Right atrium auricular region (tissue), 2 donors: ENCODE measurements around the gene SCARB1. TPM values are rescaled to one million over a fixed set of nuclear protein-coding genes. Genes with fewer than 3 reads are reported as not detected.
A peak's percentile ranks its signal among the peaks of the same experiment; 100 is the strongest.

ENCODE experiments used
- DNase-seq: peaks from one replicate; pipeline ENCODE4 v3.0.0-alpha.2; 2019; ENCODE audit warnings: low spot score
- H3K27ac ChIP-seq, 2 donors: fragments of 200-600 bp; sonication (generic); 1 replicate in 1 of 2; 2 replicates in 1 of 2; pipeline ENCODE4 v1.5.1; 2016 to 2019
- H3K27me3 ChIP-seq, 2 donors: fragments of 200-600 bp; sonication (generic); one replicate each; pipeline versions ENCODE4 v1.5.1 to v1.6.0; 2017 to 2019
- H3K36me3 ChIP-seq: fragments of 200-600 bp; sonication (generic); one replicate; pipeline ENCODE4 v1.5.1; 2016
- H3K4me1 ChIP-seq, 2 donors: fragments of 200-600 bp; sonication (generic); one replicate each; pipeline versions ENCODE4 v1.5.1 to v1.6.0; 2017 to 2019
- H3K4me3 ChIP-seq, 2 donors: fragments of 200-600 bp; sonication (generic); 1 replicate in 1 of 2; 2 replicates in 1 of 2; pipeline ENCODE4 v1.5.1; 2017 to 2019; ENCODE audit warnings: mild to moderate bottlenecking in 1 of 2, moderate library complexity in 1 of 2
- H3K9me3 ChIP-seq, 2 donors: fragments of 200-600 bp; sonication (generic); one replicate each; pipeline ENCODE4 v1.5.1; 2019
- total RNA-seq, 2 donors: library from RNA; depleted of rRNA; stranded (reverse); fragments of >200 nt; gene quantifications; one replicate each; pipeline ENCODE4 v1.1.0, GENCODE V29; 2016
- TF ChIP-seq, protein P1 (sequence below), 2 donors: fragments of 200-600 bp; sonication (generic); IDR thresholded peaks; one replicate each; pipeline ENCODE4 v1.5.1; 2019; ENCODE audit warnings: antibody characterized with exemption in 2 of 2

SCARB1 gene
- total RNA-seq, 2 donors from 2014 or later = 14.9 to 22.6 TPM

GRCh38 chr12:124739953-124740561, 123.6 kb downstream of the SCARB1 start:
- H3K9me3 ChIP-seq = no peaks in the 10 kb centered on the region

GRCh38 chr12:124738636-124739467, 124.8 kb downstream of the SCARB1 start:
- Histone ChIP-seq H3K4me1 (peaks cover 0 to 9% of the 10 kb centered on the region in 2 donors), H3K36me3 (no peaks in the 10 kb centered on the region), H3K27me3 (no peaks in the 10 kb centered on the region), H3K9me3 (no peaks in the 10 kb centered on the region), H3K4me3 (no peak overlapping the region), H3K27ac (no peak overlapping the region)
- no peak for DNase-seq
- TF ChIP-seq, protein P1, sequence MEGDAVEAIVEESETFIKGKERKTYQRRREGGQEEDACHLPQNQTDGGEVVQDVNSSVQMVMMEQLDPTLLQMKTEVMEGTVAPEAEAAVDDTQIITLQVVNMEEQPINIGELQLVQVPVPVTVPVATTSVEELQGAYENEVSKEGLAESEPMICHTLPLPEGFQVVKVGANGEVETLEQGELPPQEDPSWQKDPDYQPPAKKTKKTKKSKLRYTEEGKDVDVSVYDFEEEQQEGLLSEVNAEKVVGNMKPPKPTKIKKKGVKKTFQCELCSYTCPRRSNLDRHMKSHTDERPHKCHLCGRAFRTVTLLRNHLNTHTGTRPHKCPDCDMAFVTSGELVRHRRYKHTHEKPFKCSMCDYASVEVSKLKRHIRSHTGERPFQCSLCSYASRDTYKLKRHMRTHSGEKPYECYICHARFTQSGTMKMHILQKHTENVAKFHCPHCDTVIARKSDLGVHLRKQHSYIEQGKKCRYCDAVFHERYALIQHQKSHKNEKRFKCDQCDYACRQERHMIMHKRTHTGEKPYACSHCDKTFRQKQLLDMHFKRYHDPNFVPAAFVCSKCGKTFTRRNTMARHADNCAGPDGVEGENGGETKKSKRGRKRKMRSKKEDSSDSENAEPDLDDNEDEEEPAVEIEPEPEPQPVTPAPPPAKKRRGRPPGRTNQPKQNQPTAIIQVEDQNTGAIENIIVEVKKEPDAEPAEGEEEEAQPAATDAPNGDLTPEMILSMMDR (IDR thresholded peaks at IDR 0.05) = no peak

More at GRCh38 chr12:124739953-124740561, 123.6 kb downstream of the SCARB1 start:
- H3K4me1 ChIP-seq = peaks cover 0 to 9% of the 10 kb centered on the region in 2 donors
- DNase-seq = no peak
- TF ChIP-seq, protein P1 (IDR thresholded peaks at IDR 0.05) = no peak
- H3K27me3 ChIP-seq = no peaks in the 10 kb centered on the region
- no peaks in the 10 kb centered on the region for H3K36me3 ChIP-seq
- H3K27ac ChIP-seq = peak overlapping the region in 1 of 2 donors; percentile 34
- no peak overlapping the region for H3K4me3 ChIP-seq

DNA sequence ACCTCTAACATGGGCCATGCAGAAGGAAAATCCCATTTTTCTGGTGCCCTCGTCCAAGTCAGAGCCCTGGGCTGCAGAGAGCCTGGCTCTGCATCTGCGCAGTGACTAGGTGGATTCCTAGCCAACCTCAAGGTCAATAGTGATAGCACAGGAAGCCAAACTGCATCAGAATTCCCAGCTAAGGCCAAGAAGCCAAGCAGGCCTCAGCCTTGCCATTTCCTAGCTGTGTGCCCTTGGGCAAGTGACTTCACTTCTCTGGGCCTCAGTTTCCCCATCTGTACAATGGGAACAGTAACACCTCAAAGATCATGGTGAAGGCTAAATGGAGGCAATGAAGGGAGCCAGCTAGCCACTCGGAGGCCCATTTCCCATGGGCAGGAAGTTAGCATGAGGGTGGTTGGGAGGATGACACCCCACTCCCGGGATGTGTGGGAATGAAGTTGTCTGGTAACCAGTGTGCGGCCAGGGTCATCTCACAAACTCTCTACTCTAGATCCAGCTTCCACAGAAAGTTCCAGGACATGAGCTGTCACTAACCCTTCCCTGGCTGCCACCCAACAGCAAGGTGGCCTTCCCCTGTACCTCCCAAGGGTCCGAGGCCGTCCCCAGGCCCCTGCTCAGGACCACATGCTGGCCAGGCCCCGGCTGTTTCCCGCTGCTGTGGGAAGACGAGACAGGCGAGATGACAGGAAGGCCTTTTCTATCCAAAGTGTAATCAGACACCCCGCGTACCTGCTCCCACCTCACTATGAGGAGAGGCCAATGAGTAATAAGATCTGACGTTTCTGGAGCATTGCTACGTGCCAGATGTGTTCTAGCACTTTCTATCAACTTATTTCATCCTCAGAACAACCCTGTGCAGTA, 125.7 kb downstream of the SCARB1 start:
- H3K4me3 ChIP-seq = no peak overlapping the region
- peaks cover 0 to 14% of the 10 kb centered on the region in 2 donors for H3K4me1 ChIP-seq
- no peak overlapping the region for H3K27ac ChIP-seq
- DNase-seq = no peak
- TF ChIP-seq, protein P1 (IDR thresholded peaks at IDR 0.05) = no peak
- no peaks in the 10 kb centered on the region for H3K27me3 ChIP-seq
- no peaks in the 10 kb centered on the region for H3K9me3 ChIP-seq
- H3K36me3 ChIP-seq = no peaks in the 10 kb centered on the region

- no peak for DNase-seq
- no peak overlapping the region for H3K4me3 ChIP-seq
Observed at GRCh38 chr12:124737040-124737419, 126.6 kb downstream of the SCARB1 start.

More at GRCh38 chr12:124737040-124737419, 126.6 kb downstream of the SCARB1 start:
- Histone ChIP-seq H3K27me3 (no peaks in the 10 kb centered on the region), H3K36me3 (no peaks in the 10 kb centered on the region), H3K27ac (peak overlapping the region; percentile 28 to 46), H3K9me3 (no peaks in the 10 kb centered on the region), H3K4me1 (peaks cover 0 to 24% of the 10 kb centered on the region in 2 donors)
- TF ChIP-seq, protein P1 (IDR thresholded peaks at IDR 0.05) = no peak
